ENCODE data around the gene SELENOO.

GRCh38 chr22:50157709-50158375, 43.0 kb upstream of the SELENOO start:
- TF ChIP-seq ZFX (IDR thresholded peaks at IDR 0.05; ENCODE audit: borderline replicate concordance), result no peak
- TF ChIP-seq CTCF (IDR thresholded peaks at IDR 0.05), result no peak
